Putamen (tissue), 1 donor: ENCODE results near the gene GAGE13.
"Not testable (repeated sequence)": the region's sequence is repeated elsewhere in the genome, so short reads cannot be mapped to it uniquely, and the experiment has no call there.

Experiments used
- DNase-seq: peaks from one replicate; pipeline ENCODE4 v3.0.0-alpha.2; 2016; ENCODE audit warnings: low spot score

The GAGE13 gene

GRCh38 chrX:49331841-49332240 lies 459 bp downstream of the GAGE13 start:
- DNase-seq = not testable (repeated sequence)

- not testable (repeated sequence) for DNase-seq
Measured at GRCh38 chrX:49341449-49341848, 10.1 kb downstream of the GAGE13 start.

GRCh38 chrX:49344496-49345175 lies 13.3 kb downstream of the GAGE13 start:
- not testable (repeated sequence) for DNase-seq

- not testable (repeated sequence) for DNase-seq
Measured at GRCh38 chrX:49345402-49345801, 14.0 kb downstream of the GAGE13 start.

- not testable (repeated sequence) for DNase-seq
Measured at GRCh38 chrX:49346150-49346549, 14.8 kb downstream of the GAGE13 start.
